GM12892 (cell line): ENCODE data around the gene GGACT. TPM values are rescaled to one million over a fixed set of nuclear protein-coding genes. Genes with fewer than 3 reads are reported as not detected.
A peak's percentile ranks its signal among the peaks of the same experiment; 100 is the strongest.
"Not testable (repeated sequence)": the region's sequence is repeated elsewhere in the genome, so short reads cannot be mapped to it uniquely, and the experiment has no call there.

Experiments
- DNase-seq: peaks from one replicate; pipeline ENCODE4 v3.0.0; 2011; ENCODE audit not compliant: insufficient read length
- FAIRE-seq: peaks from 2 replicates; lab custom pipeline; 2011; peaks lifted over from hg19 to GRCh38; lab: Jason Lieb, UNC
- POLR2A ChIP-seq: IDR thresholded peaks from 2 replicates; pipeline ENCODE4 v1.6.1; 2011; ENCODE audit warnings: low read depth, low read length, control low read depth
- POLR2AphosphoS5 ChIP-seq: IDR thresholded peaks from 2 replicates; pipeline ENCODE4 v1.6.1; 2011; ENCODE audit warnings: low read depth, low read length, control low read depth
- TAF1 ChIP-seq: IDR thresholded peaks from 2 replicates; pipeline ENCODE4 v1.6.1; 2011; ENCODE audit warnings: low read depth, mild to moderate bottlenecking, control low read depth, low read length, borderline replicate concordance
- polyA plus RNA-seq: library from polyadenylated mRNA; unstranded; fragments of >200 nt; gene quantifications from one replicate; pipeline ENCODE4 v1.2.1, GENCODE V29; 2012; ENCODE audit warnings: missing spikeins, inconsistent platforms; ENCODE audit not compliant: missing spikeins

The GGACT gene
- 4.7 TPM for polyA plus RNA-seq

GRCh38 chr13:100588331-100589177, at the start of gene GGACT:
TSS of gene GGACT (minus strand) at chr13:100588789. CDS start at chr13:100532591, 56,198 bp downstream.
- TF ChIP-seq POLR2A (peak; percentile 61; the same call in 1 of the 2 replicates), POLR2AphosphoS5 (no peak), TAF1 (peak; percentile 14; the same call in 1 of the 2 replicates)
- FAIRE-seq (peak; percentile 96), DNase-seq (peak; percentile 93)

GRCh38 chr13:100637796-100638195, 49.2 kb upstream of the GGACT start:
- FAIRE-seq (no peak), DNase-seq (no peak)
- no peak for TF ChIP-seq TAF1
- no peak for TF ChIP-seq POLR2AphosphoS5
- TF ChIP-seq POLR2A: no peak

GRCh38 chr13:100637380-100637779, 48.8 kb upstream of the GGACT start:
- TF ChIP-seq POLR2AphosphoS5 (no peak), POLR2A (no peak), TAF1 (no peak)
- FAIRE-seq (no peak), DNase-seq (no peak)

GRCh38 chr13:100636441-100636840, 47.9 kb upstream of the GGACT start:
- TF ChIP-seq TAF1 (no peak), POLR2A (no peak), POLR2AphosphoS5 (no peak)
- DNase-seq: no peak
- FAIRE-seq: no peak

GRCh38 chr13:100636004-100636403, 47.4 kb upstream of the GGACT start:
- no peak for FAIRE-seq
- no peak for TF ChIP-seq TAF1
- no peak for TF ChIP-seq POLR2A
- TF ChIP-seq POLR2AphosphoS5: no peak
- no peak for DNase-seq

- TF ChIP-seq TAF1 (no peak), POLR2A (no peak), POLR2AphosphoS5 (no peak)
- FAIRE-seq: no peak
- DNase-seq: no peak
Observed at GRCh38 chr13:100634696-100635095, 46.1 kb upstream of the GGACT start.

GRCh38 chr13:100633461-100633860, 44.9 kb upstream of the GGACT start:
- TF ChIP-seq TAF1: no peak
- no peak for TF ChIP-seq POLR2AphosphoS5
- no peak for TF ChIP-seq POLR2A
- FAIRE-seq: no peak
- no peak for DNase-seq

GRCh38 chr13:100630555-100630954, 42.0 kb upstream of the GGACT start:
- DNase-seq (no peak), FAIRE-seq (no peak)
- no peak for TF ChIP-seq POLR2AphosphoS5
- TF ChIP-seq POLR2A: no peak
- TF ChIP-seq TAF1: no peak

GRCh38 chr13:100627120-100627519, 38.5 kb upstream of the GGACT start:
- FAIRE-seq (no peak), DNase-seq (no peak)
- TF ChIP-seq POLR2AphosphoS5 (no peak), POLR2A (no peak), TAF1 (no peak)

GRCh38 chr13:100625447-100625846, 36.9 kb upstream of the GGACT start:
- TF ChIP-seq TAF1 (no peak), POLR2A (no peak), POLR2AphosphoS5 (no peak)
- DNase-seq (no peak), FAIRE-seq (no peak)

- no peak for TF ChIP-seq POLR2A
- no peak for TF ChIP-seq TAF1
- TF ChIP-seq POLR2AphosphoS5: no peak
- FAIRE-seq: no peak
Observed at GRCh38 chr13:100620792-100621191, 32.2 kb upstream of the GGACT start.

GRCh38 chr13:100619940-100620339, 31.4 kb upstream of the GGACT start:
- DNase-seq (no peak), FAIRE-seq (no peak)
- TF ChIP-seq POLR2AphosphoS5 (no peak), TAF1 (no peak), POLR2A (no peak)

More at GRCh38 chr13:100620792-100621191, 32.2 kb upstream of the GGACT start:
- no peak for DNase-seq

GRCh38 chr13:100618897-100619296, 30.3 kb upstream of the GGACT start:
- FAIRE-seq, DNase-seq: not testable (repeated sequence)
